Left lung (tissue), 14 donors: ENCODE measurements around the gene KLHL2. TPM values are rescaled to one million over a fixed set of nuclear protein-coding genes. Genes with fewer than 3 reads are reported as not detected.
"Not testable (repeated sequence)": the region's sequence is repeated elsewhere in the genome, so short reads cannot be mapped to it uniquely, and the experiment has no call there.

Experiments used
- ATAC-seq: fragments of 200-7000 bp; cut with Tn5 transposase; one replicate; pipeline ENCODE4 v1.9.1; 2020; ENCODE audit warnings: moderate library complexity
- DNase-seq, 4 donors: peaks; one replicate each; pipeline ENCODE4 v3.0.0-alpha.2; 2013 to 2020
- H3K27ac ChIP-seq, 2 donors: fragments of 200-600 bp; sonication (generic) in 1 of 2; one replicate each; pipeline versions ENCODE4 v1.5.0 to v1.8.0; 2020 to 2021
- H3K27me3 ChIP-seq, 2 donors: fragments of 200-600 bp; sonication (generic) in 1 of 2; one replicate each; pipeline versions ENCODE4 v1.5.0 to v1.8.0; 2020 to 2021
- H3K36me3 ChIP-seq, 2 donors: fragments of 200-600 bp; sonication (generic) in 1 of 2; one replicate each; pipeline versions ENCODE4 v1.5.0 to v1.8.0; 2020 to 2021
- H3K4me1 ChIP-seq, 2 donors: fragments of 200-600 bp; one replicate each; pipeline ENCODE4 v1.8.0; 2021
- H3K4me3 ChIP-seq, 2 donors: fragments of 200-600 bp; sonication (generic) in 1 of 2; one replicate each; pipeline versions ENCODE4 v1.5.0 to v1.8.0; 2020 to 2021; ENCODE audit warnings: mild to moderate bottlenecking in 1 of 2
- H3K9me3 ChIP-seq, 2 donors: fragments of 200-600 bp; sonication (generic) in 1 of 2; one replicate each; pipeline versions ENCODE4 v1.5.0 to v1.8.0; 2020 to 2021
- CTCF ChIP-seq, 2 donors: fragments of 200-600 bp; sonication (generic) in 1 of 2; IDR thresholded peaks; one replicate each; pipeline versions ENCODE4 v1.5.0 to v1.8.0; 2021; ENCODE audit warnings: antibody characterized with exemption in 2 of 2
- intact Hi-C, 2 donors: fragments of 100-400 bp; cut with DNase I; formaldehyde crosslinking; loops; one replicate each; pipeline versions ENCODE4 v1.11.2 to v1.14.2; 2022
- long read RNA-seq, 12 donors: library from polyadenylated mRNA in 2 of 12; unstranded in 2 of 12; transcript quantifications; one replicate each; pipeline ENCODE4 v2.0.0 and lab custom pipeline, GENCODE V29; 2019 to 2026
- polyA plus RNA-seq, 6 donors: library from polyadenylated mRNA; unstranded; fragments of 120-200 nt; gene quantifications; one replicate each; pipeline ENCODE4 v1.2.1, GENCODE V29; 2013; ENCODE audit not compliant: insufficient read length in 6 of 6
- total RNA-seq, 2 donors: library from RNA; stranded (reverse); fragmentation: NEBNext Ultra II Directional; extraction: Animal tissue kit (Norgen Biotek cat#: 25700); gene quantifications; one replicate each; pipeline ENCODE4 v1.2.1, GENCODE V29; 2021
- donor health status: DM: no; HTN: yes; CAD: no.
- donor health status: DM: no; HTN: no; CAD: no.

Gene KLHL2
- total RNA-seq (10 to 100 TPM; 32.9 to 53.4 TPM), polyA plus RNA-seq (10 to 100 TPM; 16.2 to 22.2 (median 17.8) TPM)
- long read RNA-seq, donor 1, partial matches to known transcripts: 0 of 2 reads
- long read RNA-seq, donor 1, other reads (novel, unspliced or antisense): 0 of 2 reads
- long read RNA-seq, donor 2, partial matches to known transcripts: 0 of 1 reads
- long read RNA-seq, donor 2, other reads (novel, unspliced or antisense): 0 of 1 reads
- long read RNA-seq, donor 3: 0 reads
- long read RNA-seq, donor 4, partial matches to known transcripts: 2 of 3 reads
- long read RNA-seq, donor 4, other reads (novel, unspliced or antisense): 1 of 3 reads
- long read RNA-seq, donor 5, partial matches to known transcripts: 0 of 2 reads
- long read RNA-seq, donor 5, other reads (novel, unspliced or antisense): 0 of 2 reads
- long read RNA-seq, donor 6, partial matches to known transcripts: 0 of 1 reads
- long read RNA-seq, donor 6, other reads (novel, unspliced or antisense): 0 of 1 reads
- long read RNA-seq, donor 7, partial matches to known transcripts: 0 of 1 reads
- long read RNA-seq, donor 7, other reads (novel, unspliced or antisense): 0 of 1 reads
- long read RNA-seq, donor 8, partial matches to known transcripts: 0 of 4 reads
- long read RNA-seq, donor 8, other reads (novel, unspliced or antisense): 0 of 4 reads
- long read RNA-seq, donor 9: 0 reads
- long read RNA-seq, donor 10, partial matches to known transcripts: 0 of 1 reads
- long read RNA-seq, donor 10, other reads (novel, unspliced or antisense): 1 of 1 reads
- long read RNA-seq, donor 11, transcript KLHL2-201 (15 exons, 3,134 nt): major isoform, 5 of 21 reads
- long read RNA-seq, donor 11, partial matches to known transcripts: 16 of 21 reads
- long read RNA-seq, donor 11, other reads (novel, unspliced or antisense): 0 of 21 reads
- long read RNA-seq, donor 12, partial matches to known transcripts: 0 of 1 reads
- long read RNA-seq, donor 12, other reads (novel, unspliced or antisense): 0 of 1 reads

- DNase-seq: peak; percentile 62 to 97 (median 88)
- Histone ChIP-seq H3K36me3 (no peaks in the 10 kb centered on the region), H3K4me1 (peaks cover 13 to 73% of the 10 kb centered on the region in 2 donors), H3K27ac (peak within 1 kb of the TSS; percentile 85 to 96), H3K27me3 (no peaks in the 10 kb centered on the region), H3K9me3 (no peaks in the 10 kb centered on the region), H3K4me3 (peak within 1 kb of the TSS; percentile 79 to 85)
- TF ChIP-seq CTCF (IDR thresholded peaks at IDR 0.05): no peak
- peak; percentile 93 for ATAC-seq
- intact Hi-C loops: no loop called here
Measured at GRCh38 chr4:165207431-165208220, at the start of gene KLHL2. Gene KLHL2, plus strand, starts transcription at chr4:165207561. Its CDS starts 316 bp downstream, at chr4:165207877.

GRCh38 chr4:165158762-165159161 lies 48.6 kb upstream of the KLHL2 start:
- H3K4me3 ChIP-seq: no peak overlapping the region
- intact Hi-C loops: no loop called here
- no peaks in the 10 kb centered on the region for H3K27me3 ChIP-seq
- TF ChIP-seq CTCF (IDR thresholded peaks at IDR 0.05): no peak
- no peak for DNase-seq
- no peaks in the 10 kb centered on the region for H3K36me3 ChIP-seq
- peaks cover 0 to 9% of the 10 kb centered on the region in 2 donors for H3K9me3 ChIP-seq
- no peak for ATAC-seq
- H3K4me1 ChIP-seq: no peaks in the 10 kb centered on the region
- no peak overlapping the region for H3K27ac ChIP-seq

GRCh38 chr4:165164257-165164656 lies 43.1 kb upstream of the KLHL2 start:
- ATAC-seq (no peak), DNase-seq (no peak)
- peaks cover 0 to 3% of the 10 kb centered on the region in 2 donors for H3K9me3 ChIP-seq
- no peak for TF ChIP-seq CTCF (IDR thresholded peaks at IDR 0.05)
- H3K4me3 ChIP-seq: no peak overlapping the region
- H3K27ac ChIP-seq: no peak overlapping the region
- H3K4me1 ChIP-seq: no peaks in the 10 kb centered on the region
- H3K36me3 ChIP-seq: no peaks in the 10 kb centered on the region
- intact Hi-C loops: no loop called here
- H3K27me3 ChIP-seq: no peaks in the 10 kb centered on the region

- H3K27ac ChIP-seq, intact Hi-C loops, H3K4me3 ChIP-seq, H3K4me1 ChIP-seq, H3K36me3 ChIP-seq, H3K27me3 ChIP-seq, H3K9me3 ChIP-seq, DNase-seq, ATAC-seq: not testable (repeated sequence)
Measured at GRCh38 chr4:165166872-165167271, 40.5 kb upstream of the KLHL2 start.

GRCh38 chr4:165167650-165168049 lies 39.7 kb upstream of the KLHL2 start:
- no peak overlapping the region for H3K4me3 ChIP-seq
- H3K27ac ChIP-seq: no peak overlapping the region
- intact Hi-C loops: no loop called here
- H3K27me3 ChIP-seq: no peaks in the 10 kb centered on the region
- ATAC-seq (no peak), DNase-seq (no peak)
- H3K36me3 ChIP-seq: no peaks in the 10 kb centered on the region
- H3K4me1 ChIP-seq: no peaks in the 10 kb centered on the region
- no peak for TF ChIP-seq CTCF (IDR thresholded peaks at IDR 0.05)
- H3K9me3 ChIP-seq: peaks cover 0 to 3% of the 10 kb centered on the region in 2 donors
